ENCODE data around the gene ZFHX3.

GRCh38 chr16:73047221-73047535 is 750 bp downstream of the ZFHX3 start:
- TF ChIP-seq CTCF (conservative IDR thresholded peaks at IDR 0.05; ENCODE audit: low read depth, low read length) (no peak), EZH2 (IDR thresholded peaks at IDR 0.05; ENCODE audit: borderline replicate concordance, low read depth, low read length, poor library complexity, severe bottlenecking) (no peak)

All from A673 (cell line).